Kidney glomerular epithelial cell (primary cell): ENCODE data around the gene OTX1.
A peak's percentile ranks its signal among the peaks of the same experiment; 100 is the strongest.
"Not testable (repeated sequence)": the region's sequence is repeated elsewhere in the genome, so short reads cannot be mapped to it uniquely, and the experiment has no call there.

Experiments
- DNase-seq: peaks from one replicate; lab custom pipeline; 2025; lab: John Stamatoyannopoulos, UW

OTX1 gene

DNA sequence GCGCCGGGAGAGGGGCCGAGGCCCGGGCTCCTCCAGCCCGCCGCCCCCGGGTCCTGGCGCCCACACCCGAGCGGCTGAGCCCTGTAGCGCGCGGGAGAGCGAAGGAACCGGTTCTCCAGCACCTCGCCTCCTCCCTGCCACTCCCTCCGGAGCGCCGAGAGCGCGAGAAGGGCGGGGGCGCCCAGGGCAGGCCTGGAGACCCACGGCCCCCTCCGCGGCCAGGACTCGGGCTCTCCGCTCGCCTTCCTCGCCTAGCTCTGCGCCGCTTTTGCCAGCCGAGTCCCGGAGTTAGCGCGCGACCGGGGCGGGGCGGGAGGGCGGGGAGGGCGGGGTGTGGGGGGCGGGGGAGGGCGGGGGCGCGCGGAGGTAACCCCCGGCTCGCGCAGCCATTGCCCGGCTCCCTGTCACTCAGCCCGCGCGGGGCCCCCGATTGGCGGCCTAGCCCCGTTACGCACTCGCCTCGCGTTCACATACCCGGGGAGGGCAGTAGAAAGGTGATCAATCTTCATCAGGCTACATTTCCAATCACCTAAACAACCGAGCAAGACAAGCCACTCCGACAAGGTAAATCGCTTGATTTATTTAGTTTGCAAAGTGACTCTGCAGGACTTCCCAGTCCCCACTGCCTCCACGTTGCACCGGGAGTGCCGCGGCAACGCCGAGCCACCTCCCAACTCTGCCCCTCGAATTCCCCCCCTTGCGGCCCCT lies at the start of gene OTX1:
OTX1 (plus strand) TSS at position 497 of the 708 bp plus-strand sequence. CDS start 2,161 bp downstream, outside the sequence.
- peak; percentile 29 for DNase-seq

DNA sequence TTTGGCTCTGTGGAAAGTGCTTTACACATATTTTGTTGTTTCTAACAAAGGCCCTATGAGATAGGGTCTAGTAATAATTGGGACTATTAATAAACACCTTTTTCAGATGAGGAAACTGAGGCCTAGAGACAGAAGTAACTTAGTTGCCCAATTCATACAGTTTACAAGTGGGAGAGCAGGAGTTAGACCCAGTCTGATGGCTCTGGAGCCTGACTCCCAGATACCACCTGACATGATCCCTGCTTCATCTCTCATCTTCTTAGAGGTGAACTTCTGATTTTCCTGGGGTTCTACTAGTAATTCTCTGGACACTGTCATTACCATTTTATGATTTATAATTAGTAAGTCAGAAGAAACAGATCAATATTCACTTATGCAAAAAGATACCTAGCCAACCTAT lies 49.1 kb upstream of the OTX1 start:
- DNase-seq, result no peak

DNA sequence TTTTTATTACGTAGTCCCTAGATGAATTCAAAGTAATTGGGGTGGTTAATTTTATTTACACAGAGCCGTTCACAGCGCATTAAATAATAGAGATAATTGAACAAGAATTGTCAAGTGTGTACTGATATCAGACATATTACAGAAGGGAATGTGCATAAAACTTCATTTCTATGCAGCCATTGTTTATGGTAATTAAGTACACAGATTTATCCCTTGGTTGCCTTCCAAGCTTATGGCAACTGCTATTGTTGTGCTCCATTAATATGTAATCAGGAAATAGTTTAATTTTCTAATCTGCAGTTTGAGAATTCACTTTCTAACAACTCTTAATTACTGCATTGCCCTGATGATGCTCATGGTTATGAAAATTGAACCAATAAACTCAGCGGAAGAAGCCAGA lies 47.3 kb upstream of the OTX1 start:
- no peak for DNase-seq

DNA sequence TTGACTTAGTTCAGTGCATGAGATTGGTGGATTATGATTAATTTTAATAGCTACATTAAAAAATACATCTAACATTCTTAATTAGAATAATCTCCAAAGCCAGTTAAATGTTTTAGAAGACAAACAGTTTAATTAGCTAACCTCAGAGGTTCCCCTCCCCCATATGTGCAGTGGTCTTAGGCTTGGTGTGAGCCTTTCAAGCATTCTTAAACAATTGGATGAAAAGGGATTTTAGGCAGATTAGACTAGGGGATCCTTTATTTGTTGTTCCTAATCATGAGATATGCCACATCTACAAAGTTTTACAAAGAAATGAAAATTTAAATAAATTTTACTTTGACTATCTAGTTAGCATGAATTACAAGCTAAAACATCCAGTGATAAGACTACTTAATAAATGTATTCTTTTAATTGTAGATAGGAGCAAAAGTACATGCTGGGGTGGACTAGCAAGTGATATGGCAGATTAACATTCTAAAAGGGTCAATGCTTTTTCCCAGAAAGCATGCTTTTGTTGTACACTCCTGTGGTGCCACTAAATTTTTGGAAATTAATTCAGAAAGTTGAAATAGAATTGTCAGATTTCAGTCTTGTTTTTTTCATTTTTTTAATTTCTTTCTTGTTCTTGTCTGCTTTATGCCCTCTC lies 42.7 kb upstream of the OTX1 start:
- no peak for DNase-seq

DNA sequence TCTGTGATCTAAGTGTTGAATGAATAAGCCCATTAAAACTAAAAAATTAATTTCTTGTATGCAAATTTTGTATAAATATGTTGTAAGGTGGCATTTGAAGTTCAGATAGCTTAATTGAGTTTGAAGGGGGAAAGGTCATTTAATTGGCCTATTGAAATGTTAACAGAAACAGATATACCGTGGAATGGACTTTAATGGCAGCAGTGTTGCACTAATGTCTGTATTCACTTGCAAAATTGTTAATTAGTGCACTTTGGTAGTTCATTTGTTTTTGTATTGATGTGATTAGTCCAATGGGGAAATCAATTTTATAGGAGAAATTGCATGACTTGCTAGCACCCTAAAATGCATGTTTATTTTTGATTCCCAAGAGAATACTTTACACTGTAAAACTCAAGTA lies 41.8 kb upstream of the OTX1 start:
- no peak for DNase-seq

DNA sequence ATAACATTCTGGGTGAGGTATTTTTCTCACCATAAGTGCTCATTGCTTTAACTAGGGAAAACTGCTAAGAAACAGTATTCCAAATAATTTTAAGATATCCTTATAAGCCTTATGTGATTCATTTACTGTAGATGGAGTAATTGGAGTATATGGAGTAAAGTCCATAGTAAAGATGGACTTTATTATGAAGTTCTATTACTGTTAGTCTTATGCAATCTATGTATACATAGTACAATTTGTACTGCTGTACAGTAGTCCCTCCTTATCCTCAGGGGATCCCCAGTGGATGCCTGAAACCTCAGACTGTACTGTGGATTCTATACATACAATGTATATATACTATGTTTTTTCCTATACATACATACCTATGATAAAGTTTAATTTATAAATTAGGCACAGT lies 41.1 kb upstream of the OTX1 start:
- DNase-seq, result no peak

DNA sequence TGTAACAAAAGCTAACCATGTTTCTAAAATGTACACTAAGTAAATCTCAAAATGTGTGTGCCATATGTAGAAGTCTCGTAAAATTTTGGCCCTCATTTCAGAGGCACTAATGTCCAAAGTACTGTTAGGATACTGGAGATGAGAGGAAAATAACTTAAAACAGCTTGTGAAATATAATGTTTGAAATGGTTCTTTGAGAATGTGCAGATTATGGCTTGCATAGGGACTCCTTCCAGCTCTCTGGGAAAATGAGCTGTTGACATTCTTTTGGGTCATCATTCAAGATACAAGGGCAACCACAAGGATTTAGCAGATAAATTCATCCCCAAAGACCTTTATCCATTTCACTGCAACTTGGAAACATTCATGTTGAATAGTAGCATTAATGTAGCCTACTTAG lies 38.1 kb upstream of the OTX1 start:
- DNase-seq, result no peak

DNA sequence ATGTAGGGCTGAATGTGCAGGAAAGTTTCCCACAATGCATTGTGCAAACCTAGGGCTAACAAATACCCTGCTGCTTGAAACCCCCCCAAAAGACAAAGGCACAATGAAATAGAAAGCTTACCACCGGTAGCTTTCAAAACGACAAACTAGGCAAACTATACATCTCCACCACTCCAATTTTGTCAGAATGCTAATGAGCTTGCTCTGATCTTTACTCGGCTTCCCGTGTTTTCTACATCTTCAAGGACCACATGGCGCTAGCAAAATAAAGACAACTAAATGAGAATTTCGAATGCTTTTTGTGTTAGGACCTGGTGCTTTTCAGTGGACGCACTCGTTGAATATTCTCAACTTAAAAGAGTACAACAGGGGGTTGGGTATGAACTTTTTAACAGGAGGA lies 37.2 kb upstream of the OTX1 start:
- no peak for DNase-seq

DNA sequence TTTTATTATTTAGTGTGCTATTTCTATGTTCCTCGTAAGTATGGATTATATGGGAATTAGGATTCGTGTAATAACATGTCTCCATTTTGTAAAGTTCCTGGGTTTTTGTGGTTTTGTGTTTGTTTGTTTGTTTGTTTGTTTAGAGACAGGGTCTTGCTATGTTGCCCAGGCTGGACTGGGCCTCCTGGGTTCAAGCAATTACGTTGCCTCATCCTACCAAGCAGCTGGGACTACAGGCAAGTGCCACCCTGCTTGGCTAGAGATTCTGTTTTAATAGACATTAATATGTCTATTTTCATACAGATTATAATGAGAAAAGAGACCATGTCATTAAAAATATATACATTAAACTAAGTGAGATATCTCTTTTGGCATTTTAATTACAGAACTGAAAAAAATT lies 35.2 kb upstream of the OTX1 start:
- DNase-seq, result no peak

DNA sequence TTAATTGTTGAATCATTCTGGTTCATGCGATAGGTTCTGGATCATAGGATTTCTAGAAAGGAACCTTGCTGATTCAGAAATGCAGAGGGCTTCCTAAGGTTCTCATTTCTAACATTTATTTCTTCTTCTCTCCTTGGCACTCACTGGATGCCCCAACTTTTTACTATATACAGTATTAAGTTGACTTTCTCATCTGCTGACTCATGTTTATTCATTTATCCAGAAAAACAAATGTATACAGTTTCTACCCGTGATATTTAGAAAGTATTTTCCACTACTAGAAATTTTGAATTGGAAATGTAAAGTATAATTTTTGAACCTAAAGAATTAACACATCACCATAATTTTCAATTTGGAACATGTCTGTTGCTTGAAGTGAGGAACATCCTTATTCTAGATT lies 32.2 kb upstream of the OTX1 start:
- DNase-seq, result no peak

DNA sequence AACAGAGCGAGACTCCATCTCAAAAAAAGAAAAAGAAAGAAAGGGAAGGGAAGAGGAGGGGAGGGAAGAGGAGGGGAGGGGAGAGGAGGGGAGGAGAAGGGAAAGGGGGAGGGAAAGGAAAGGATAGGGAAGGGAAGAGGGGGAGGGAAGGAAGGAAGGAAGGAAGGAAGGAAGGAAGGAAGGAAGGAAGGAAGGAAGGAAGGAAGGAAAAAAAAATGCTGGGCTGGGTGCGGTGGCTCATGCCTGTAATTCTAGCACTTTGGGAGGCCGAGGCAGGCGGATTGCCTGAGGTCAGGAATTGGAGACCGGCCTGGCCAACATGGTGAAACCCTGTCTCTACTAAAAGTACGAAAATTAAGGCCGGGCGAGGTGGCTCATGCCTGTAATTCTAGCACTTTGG lies 30.9 kb upstream of the OTX1 start:
- not testable (repeated sequence) for DNase-seq

DNA sequence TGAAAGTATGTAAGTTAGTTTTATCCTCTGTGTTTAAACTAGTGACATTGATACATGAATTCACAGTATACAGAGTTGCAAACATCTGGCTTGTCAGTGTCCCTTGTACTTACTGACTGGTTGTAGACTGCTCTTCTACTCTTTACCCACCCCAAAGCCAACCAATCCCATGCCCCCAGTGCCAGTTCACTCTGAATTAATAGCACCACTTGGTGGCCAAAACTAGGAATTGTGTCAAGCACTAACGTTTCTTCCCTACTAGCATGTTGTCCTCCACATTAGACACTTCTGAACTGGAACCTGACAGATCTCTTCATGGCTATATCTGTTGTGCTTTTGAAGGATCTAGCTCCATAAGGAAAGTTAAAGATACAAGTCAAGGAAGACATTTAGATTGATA lies 27.2 kb upstream of the OTX1 start:
- peak; percentile 10 for DNase-seq

DNA sequence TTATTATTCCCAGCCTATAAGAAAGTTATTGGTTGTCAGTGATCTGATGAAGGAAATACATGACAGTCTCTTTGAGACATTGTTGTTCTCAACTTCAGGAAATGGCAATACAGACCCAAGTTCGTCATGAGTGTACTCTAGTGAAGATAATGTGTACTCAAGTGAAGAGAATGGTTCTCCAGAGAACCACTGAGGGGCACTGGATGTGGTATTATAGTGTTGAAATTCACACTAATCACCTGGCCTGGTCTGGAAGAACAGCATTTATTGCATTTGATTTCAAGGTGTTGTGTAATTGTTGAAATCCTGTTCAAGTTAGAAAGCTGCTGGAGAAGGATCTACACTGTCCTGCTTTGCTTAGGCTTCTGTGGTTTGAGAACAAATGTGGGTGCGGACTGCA lies 23.4 kb upstream of the OTX1 start:
- no peak for DNase-seq

DNA sequence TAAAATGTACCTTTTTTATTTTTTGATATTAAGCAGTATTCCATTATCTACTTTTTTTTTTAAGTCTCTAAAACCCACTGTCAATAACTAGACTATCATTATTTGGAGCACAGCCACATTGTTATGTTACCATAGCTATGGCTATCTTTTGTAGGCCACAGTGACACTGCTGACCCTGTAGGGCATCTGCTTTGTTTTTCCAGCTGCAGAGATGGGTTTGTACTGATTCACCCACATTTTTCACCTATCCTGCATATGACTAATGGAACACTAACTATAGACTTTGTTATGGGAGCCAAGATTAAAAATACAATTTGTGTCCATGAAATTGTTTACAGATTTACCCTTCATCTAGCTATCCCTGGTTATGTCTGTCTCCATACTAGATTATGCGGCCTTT lies 21.6 kb upstream of the OTX1 start:
- DNase-seq, result no peak

DNA sequence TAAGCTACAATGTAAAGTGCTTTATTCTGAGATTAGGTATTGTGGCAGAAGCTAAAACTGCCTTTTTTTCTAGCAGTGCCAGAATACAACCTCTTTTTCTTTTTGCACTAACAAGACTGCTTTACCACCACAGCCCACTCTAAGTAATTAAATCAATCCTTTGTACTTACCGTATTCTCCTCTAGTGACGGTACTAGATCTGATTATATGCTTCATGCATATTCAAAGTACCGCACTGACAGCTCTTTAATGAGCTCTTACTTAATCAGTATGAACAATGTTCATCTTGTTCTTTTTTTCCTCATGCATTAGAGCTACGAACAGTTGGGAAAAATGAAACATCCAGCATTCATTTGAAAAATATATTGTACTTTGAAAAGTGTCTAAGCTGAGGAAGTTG lies 16.1 kb upstream of the OTX1 start:
- DNase-seq, result no peak

DNA sequence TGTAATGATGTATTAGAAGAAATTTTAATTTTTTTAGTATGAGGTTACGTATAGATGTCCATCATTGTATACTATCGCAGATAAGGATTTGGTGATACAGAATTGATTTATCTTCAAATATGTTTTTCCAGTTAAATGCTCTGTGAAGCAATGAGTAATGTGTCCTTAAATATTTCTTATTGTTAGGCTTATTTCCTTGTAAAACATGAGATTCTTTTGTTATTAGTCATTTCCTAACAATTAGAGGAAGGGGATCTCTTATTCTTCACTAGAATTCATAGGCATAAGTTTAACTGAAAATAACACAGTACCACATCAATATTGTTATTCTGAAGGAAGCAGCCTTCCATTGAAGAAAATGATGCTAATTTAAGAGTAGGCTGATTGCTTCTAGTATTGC lies 15.5 kb upstream of the OTX1 start:
- no peak for DNase-seq

DNA sequence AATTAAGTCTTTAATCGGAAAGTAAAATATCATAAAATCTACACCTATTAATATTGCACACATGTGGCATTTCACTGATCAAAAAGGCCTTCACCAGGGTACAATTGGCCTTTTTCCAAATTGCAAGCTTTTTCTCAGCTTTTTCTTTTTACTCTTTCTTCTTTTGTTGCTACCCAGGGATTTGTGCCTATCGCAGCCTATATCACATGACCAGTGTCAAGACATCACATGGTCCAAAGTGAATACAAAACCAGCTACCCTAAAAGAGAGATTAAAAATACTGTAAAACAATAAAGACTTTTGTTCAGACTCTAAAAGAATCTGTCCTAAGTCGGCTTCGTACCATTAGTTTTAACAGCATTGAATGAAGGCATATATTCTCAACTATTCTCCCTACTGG lies 15.0 kb upstream of the OTX1 start:
- DNase-seq, result no peak

DNA sequence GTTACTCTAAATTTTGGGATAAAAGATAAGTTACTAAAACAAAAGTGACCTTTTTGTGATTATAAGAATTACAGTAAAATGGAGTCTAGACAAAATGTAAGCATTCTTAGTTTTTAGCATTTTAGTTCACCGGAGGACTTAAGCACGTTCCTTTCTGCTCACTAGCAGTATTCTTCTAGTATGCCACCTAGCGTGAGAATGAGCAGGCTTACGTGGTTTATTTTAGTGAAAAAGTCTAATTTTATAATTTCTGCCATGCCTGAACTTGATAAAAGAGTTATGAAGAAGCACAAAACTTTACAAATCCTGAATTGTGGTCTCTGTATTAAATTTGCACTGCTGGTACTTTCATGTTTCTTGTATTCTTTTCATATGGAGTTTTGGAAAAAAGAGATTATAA lies 12.6 kb upstream of the OTX1 start:
- DNase-seq, result no peak

DNA sequence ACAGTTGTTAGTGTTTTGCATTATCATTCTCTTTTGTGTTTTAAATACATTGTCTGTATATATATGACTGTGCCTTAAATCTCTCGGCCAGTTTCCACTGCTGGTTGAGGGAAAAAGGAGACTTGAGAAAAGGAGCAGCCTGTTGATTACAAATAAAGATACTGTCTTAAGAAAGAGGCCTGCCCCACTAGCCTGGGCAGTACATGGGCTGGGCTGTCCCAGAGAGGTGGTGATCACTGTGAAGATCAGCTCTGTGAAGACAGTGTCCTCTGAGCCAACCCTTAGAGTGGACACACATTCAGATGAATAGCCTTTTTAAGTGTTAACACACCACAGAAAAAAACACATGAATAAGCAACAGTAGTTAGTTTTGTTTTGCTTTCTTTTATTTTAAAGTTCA lies 10.0 kb upstream of the OTX1 start:
- no peak for DNase-seq

DNA sequence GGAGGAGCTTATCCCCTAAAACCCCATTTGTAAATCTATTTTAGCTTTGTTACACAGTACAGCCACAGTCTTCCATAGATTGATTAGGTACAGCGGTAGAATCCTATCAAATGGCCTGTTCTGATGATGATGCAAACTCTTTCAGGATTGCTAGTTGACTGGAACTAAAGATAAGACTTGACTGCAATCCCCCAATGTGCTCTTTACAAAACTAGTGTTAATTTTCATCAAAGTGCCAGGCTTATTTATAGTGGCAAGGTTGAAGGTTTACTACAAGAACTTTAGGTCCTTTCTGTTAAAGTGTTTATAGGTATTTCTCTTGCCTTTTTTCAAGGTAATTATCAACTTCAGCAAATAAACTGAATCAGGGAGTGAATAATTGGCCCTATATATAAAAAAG lies 9.0 kb upstream of the OTX1 start:
- DNase-seq, result no peak

DNA sequence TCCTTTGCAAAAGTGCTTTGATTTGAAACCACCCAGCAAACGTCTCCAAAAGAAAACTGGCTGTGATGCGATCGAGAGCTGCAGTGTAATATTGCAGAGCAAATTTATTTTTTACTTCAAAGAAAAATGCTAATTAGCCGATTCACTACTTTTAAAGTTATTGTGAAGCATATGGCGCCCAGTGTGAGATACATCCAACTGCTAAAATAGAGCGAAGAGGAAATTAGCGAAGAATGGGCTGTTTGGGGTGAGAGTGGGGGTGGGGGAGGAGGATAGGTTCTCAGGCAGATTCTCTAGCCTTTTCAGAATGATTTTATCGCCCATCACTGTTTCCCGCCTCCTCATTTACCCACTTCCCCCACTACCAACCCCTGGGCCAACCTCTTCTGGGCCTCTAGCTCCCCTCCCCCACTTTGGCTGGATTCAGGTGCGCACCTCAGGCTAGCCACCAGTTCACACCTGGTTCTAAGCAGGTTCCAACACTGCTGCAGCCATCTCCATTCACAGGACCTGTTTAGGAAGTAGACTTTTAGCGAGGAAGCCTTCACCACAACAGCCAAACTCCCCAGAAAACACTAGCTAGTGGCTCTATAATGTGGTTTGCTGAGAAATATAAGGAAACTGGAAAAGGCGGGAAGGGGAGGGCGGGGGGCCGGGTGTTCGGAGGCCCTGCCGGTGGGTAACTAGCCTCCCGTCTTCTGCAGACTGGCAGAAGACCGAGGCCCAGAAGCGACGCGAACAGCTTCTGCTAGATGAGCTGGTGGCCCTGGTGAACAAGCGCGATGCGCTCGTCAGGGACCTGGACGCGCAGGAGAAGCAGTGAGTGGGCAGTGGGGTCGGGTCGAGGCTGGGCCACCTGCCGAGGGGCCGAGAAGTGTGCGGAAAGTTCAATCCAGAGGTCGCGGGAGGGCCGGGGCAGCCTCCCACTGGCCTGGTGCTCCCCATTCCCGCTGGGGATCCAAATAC lies 6.0 kb upstream of the OTX1 start:
- DNase-seq, result no peak

DNA sequence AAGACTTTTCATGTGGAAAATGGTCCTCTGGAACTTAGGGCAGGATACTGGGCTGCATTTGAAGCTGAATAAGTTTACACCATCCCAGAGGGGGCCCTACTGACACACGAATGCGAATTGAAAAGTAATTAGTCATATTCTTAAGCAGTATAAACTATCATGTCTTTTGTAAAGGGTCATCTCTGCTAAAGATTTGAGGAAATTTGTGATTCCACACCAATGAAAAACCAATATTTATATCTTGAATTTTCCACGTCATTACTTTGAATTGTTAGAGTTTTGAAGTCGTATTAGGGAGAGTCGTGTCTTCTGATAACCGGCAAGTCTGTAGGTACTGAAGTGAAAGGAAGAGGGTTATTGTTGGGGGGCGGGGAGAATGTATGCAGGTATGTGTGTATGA lies 4.1 kb upstream of the OTX1 start:
- no peak for DNase-seq

DNA sequence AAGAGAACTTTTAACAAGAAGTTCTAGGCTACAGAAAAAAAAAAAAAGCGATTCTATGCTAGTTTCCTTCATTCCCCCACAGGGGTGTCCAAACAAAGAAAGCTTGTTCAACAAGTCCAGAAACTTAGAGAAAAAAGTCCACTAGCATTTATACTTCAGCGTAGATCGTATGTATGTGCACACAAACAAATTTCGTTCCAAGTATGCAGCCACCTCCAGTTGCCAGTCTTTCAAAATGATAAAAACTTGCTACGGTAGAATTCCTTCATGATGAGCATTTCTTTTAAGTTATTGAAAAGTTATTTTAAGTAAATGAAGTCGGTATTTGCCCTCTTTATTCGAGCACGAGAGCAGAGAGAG lies 3.7 kb upstream of the OTX1 start:
- DNase-seq, result no peak
